ENCODE results near the gene SLC47A2.
"Not testable (repeated sequence)": the region's sequence is repeated elsewhere in the genome, so short reads cannot be mapped to it uniquely, and the experiment has no call there.

SLC47A2 gene

DNA sequence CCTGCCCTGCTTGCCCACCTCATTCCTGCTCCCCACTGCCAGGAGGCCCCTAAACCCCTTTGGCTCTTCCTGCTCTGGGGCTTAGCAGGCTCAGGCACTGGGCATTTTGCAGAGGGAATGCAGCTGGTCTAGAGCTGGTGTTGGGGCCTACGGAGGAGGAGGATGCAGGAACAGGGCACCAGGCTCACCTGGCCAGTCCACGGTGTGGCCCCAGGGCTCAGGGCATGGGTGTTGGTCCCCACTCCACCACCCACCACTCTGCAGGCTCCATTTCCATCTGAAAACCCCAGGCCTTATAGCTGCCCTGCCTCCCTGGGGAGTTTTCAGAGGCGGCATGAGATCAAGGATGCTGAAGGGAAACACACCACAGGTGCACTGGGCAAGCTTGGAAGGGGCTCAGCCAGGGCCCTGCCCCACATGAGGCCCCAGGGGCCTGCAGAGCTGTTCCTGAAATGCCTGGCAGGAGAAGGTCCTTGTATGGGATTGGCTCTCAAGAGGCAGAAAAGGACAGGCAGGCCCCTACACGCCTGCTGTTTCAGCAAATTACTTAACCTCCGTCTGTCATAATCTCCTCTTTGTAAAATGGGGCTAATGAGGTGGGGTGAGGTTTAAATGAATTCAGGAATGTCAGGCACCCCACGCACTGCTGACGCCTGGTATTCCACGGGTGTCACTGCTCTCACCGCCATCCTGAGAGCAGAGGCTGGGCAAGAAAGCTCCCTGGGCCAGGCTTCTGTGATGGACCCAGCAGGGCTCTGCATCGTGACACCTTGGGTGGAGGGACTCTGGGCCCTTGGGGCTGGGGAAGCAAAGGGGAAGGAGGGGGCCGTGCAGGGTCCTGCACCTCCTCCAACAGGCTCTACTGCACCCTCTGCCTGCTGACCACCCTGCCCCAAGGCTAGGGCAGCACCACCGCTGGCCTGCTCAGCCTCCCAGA is 9.3 kb downstream of the SLC47A2 start:
- DNase-seq, result no peak

DNA sequence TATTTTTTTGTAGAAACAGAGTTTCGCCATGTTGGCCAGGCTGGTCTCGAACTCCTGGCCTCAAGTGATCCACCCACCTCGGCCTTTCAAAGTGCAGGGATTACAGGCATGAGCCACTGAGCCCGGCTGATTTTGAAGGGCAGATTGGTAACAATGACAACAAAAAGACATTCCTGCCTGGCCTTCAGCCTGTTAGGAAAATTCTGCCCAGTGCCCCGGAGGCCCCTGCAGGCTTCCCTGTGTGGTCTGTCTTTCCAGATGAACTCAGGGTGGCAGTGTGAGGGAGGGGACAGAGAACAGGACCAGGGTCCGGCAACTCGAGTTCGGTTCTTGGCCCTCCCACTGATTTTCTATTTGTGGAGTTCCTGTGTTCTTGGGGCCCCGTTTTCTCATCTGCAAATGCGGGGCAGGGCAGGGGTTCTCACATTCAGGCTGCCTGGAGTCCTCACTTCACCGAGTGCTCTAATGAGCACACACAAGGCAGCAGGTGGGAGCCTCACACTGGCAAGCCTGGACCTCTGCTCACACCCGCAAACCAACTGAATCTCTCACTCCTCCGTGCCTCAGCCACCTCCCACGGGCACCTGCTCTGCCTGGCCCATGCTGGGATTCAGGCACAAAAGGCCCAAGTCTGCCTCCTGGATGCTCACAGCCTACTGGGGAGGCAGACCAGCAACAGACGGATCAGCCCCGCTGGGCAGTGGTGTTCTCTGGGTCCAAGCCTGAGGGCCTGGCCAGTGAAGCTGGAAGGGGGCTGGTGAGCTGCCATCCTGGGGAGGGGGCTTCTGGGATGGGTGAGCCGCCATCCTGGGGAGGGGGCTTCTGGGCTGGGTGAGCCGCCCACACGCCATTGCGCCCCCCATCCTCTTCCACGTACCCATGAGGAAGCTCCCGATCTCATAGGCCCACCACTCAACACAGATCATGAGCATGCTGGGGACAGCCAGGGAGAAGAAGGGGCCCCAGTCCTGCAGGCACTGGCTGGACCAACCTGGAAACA is 10.3 kb downstream of the SLC47A2 start:
- DNase-seq, result no peak

DNA sequence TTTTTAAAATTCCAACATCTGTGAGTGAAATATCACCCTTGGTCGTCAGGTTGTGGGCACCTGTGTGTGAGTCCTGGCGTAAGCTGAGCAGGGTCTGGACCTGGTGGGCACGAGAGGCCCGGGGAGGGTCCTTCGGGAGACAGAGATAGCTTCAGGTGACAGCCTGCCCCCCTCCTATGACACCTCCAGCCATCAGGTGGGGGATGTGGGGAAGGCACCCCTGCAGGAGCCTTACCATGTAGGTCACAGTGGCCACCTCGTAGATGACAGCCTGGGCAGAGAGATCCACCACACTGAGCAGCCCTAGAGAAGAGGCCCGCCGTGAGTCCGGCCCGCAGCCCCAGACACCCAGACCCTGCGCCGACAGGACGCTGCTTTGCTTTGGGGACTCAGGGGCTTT is 11.2 kb downstream of the SLC47A2 start:
- DNase-seq, result no peak

- no peak for DNase-seq
Observed at GRCh38 chr17:19703828-19704613, 12.4 kb downstream of the SLC47A2 start.

DNA sequence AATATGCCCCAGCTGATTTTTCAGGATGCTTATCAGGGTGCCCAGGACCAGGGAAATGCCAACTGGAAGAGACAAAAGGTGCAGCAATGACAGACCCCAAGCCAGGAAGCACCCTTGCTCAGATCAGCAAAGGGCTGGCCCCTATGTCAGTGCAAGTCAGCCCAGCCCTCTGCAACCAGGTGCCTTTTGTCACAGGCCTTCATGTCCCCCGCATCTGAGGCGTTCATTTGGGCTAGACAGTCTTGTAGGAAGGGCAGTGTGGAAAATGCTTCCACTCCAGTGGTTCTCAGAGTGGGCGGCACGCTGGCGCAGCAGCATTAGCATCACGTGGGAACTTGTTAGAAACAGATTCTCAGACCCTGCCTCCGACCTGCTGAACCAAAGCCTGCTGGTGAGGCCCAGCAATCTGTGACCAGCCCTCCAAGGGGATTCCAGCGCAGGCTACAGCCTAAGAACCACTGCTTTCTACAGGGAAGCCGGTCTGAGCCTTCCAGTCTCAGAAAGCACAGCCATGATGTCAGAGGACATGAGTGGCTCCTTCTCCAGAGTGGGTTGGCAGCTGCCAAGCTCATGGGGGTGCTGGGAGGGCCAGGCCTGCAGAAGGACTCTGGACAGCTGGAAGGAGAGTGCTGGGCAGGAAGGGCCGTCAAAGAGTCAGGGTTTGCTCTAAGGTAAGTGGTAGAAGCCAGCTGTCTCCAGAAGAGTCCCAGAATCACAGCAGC is 13.1 kb downstream of the SLC47A2 start:
- no peak for DNase-seq

DNA sequence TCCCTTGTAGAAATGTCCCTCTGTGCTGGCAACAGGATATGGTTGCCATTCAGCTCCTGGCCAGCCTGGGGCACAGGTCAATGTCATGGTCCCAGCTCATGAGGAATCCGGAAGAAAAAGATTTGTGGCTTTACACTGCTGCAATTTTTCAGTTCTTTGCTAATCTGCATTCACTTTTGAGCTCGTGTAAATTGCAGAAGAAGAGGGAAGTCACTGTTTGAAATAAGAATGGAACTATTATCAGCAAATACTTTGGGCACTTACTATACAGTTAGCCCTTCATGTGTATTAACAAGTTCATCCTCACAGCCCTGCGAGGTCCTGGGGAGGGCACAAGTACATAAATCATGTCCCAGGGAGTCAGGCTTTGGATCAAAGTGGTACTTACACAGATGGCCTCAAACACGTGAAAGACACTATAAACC is 14.2 kb downstream of the SLC47A2 start:
- no peak for DNase-seq

GRCh38 chr17:19686400-19687090 is 29.8 kb downstream of the SLC47A2 start:
- DNase-seq, result no peak

DNA sequence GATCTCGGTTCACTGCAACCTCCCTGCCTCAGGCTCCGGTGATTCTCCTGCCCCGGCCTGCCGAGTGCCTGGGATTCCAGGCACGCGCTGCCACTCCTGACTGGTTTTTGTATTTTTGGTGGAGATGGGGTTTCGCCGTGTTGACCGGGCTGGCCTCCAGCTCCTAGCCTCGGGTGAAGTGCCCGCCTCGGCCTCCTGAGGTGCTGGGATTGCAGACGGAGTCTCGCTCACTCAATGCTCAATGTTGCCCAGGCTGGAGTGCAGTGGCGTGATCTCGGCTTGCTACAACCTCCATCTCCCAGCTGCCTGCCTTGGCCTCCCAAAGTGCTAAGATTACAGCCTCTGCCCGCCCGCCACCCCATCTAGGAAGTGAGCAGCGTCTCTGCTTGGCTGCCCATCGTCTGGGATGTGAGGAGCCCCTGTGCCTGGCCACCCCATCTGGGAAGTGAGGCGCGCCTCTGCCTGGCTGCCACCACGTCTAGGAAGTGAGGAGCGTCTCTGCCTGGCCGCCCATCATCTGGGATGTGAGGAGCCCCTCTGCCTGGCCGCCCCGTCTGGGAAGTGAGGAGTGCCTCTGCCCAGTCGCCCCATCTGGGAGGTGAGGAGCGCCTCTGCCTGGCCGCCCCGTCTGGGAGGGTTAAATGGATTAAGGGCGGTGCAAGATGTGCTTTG is 31.3 kb downstream of the SLC47A2 start:
- DNase-seq, result not testable (repeated sequence)

DNA sequence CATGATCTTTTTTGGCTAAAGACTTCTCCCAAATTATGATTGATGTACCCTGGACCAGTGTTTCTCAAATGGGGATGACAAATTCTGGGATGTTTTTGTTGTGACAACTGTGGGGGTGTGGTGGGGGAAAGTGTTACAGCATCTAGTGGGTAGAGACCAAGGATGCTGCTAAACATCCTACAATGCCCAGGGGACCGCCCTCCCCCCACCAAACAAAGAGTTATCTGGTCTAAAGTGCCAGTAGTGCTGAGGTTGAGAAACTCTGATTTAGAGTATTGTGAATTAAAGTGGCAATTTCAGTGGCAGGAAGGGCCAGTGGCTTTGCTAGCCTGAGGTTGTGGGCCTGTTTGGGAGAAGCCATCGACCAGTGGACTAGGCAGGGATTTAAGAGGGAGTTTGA is 33.3 kb downstream of the SLC47A2 start:
- no peak for DNase-seq

DNA sequence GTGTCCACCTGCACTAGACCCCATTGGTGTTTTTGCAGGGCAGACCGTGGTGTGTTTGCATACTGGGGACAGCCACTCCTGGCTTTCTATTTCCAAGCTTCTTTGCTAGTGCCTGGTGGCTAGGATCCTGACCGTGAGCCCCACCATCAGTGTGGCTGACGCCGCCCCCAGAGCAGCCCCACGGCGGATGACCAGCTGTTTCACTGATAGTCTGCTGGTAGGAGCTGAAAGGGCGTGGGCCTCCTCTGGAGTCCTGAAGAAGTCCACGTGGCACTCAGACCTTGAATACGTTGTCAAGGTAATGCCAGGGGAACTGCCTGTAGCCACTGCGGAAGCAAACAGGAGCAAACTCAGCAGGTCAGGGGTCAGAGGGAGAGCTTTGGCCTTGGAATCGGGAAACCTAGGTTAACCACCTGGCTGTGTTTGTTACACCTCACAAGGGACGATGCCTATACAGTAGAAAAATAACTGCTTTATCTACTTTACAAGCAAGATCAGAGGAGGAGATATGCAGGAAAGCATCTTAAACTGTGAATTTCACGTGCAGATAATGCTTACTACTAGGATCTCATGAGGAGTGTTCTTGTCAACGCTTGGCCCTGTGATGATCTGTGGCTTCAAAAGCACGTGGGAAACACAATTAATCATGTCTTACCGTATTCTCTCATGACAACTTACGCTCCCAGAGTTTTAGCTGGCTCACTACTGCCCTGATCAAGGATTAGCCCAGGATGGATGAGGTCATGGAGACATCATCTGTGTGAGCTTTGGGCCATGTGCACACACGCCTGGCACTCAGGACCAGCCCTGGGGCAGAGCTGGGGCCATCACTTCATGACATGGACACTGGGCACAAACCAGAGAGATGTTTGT is 37.6 kb downstream of the SLC47A2 start:
- no peak for DNase-seq

DNA sequence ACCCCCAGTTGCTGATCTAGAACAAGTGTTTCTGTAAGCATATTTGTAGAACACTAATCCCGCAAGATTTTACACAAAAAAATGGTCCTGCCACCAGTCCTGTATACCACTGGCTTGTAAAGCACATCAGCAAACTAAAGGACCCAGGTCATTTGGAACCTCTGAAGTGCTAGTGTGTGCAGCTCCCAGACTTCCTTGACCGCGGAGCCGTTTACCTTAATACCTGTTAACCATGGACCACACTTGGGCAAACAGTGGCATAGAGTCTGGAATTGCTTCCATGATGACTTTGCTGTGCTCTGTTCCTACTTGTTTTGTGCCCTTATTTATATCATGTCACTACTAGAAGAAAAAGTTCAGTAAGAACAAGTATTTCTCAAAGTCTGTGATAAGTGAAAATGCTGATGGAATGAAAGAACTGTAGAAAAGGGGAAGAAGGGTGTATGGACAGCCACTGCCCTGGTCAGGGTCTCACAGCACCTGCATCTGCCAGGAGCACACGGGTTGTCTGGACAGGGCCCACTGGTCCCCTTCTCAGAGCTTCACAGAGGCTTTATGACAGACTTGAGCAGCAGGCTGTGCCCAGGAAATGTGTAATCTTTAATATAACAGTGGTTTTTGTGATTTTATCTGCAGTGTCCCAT is 38.5 kb downstream of the SLC47A2 start:
- DNase-seq, result no peak

DNA sequence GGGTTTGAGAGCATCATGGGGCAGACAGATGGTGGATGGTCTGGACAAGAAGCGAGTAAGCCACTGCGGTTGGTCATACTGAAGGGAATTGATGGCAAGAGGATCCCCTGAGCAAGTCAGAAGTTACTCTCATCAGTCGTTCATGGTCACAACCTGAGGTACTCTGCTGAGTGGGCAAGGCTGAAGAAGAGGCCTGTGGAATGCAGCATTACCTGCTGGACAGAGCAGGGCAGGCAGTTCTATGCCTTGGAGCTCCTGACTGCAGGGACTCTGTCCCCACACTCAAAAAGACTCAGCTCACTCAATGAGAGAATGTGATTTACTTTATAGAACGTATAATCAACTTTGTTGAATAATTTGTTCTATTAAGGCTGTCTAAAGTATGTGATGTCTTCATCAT is 39.5 kb downstream of the SLC47A2 start:
- no peak for DNase-seq

DNA sequence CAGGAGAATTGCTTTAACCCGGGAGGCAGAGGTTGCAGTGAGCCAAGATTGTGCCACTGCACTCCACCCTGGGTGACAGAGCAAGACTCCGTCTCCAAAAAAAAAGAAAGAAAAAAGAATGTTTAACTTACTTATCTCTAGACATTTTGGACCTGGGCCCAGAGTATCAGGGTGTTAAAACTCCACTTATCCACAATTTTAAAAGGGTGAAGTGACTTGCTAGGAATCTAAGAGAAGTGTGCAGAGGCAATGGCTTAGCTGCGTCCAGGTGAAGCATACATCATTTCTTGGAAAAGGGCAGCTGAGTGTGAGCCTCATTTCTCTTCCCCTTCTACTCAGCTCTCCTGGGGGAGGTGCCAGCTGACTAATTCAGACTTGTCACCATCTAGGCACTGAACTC is 42.8 kb downstream of the SLC47A2 start:
- no peak for DNase-seq

GRCh38 chr17:19672009-19672750 is 44.2 kb downstream of the SLC47A2 start:
- no peak for DNase-seq

- no peak for DNase-seq
Observed at GRCh38 chr17:19671433-19671832, 45.0 kb downstream of the SLC47A2 start.

- no peak for DNase-seq
Observed at GRCh38 chr17:19670908-19671307, 45.5 kb downstream of the SLC47A2 start.

DNA sequence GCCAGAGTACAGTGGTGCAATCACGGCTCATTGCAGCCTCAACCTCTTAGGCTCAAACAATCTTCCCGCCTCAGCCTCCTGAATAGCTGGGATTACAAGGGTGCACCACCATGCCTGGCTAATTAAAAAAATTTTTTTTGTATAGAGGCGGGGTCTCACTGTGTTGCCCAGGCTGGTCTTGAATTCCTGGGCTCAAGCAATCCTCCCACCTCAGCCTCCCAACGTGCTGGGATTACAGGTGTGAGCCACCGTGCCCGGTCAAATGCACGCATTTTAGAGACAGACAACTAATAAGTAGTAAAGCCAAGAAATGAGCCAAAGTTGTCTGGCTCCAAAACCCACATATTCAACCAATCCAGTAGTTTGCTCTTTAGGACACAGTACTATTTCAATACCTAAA is 46.7 kb downstream of the SLC47A2 start:
- not testable (repeated sequence) for DNase-seq

GRCh38 chr17:19664821-19665181 is 51.6 kb downstream of the SLC47A2 start:
- DNase-seq, result no peak

Measured in stimulated activated naive CD4-positive, alpha-beta T cell (primary cell).